HG03457 (cell line): ENCODE results near the gene ACAD9.
"Not testable (repeated sequence)": the region's sequence is repeated elsewhere in the genome, so short reads cannot be mapped to it uniquely, and the experiment has no call there.

Source experiments
- ATAC-seq: cut with Tn5 transposase; IDR thresholded peaks from one replicate; pipeline ENCODE4 v1.9.1; 2021; ENCODE audit warnings: moderate number of reproducible peaks; ENCODE audit not compliant: unreplicated experiment

The ACAD9 gene

GRCh38 chr3:128859630-128860029 lies 19.8 kb upstream of the ACAD9 start:
- no peak for ATAC-seq

DNA sequence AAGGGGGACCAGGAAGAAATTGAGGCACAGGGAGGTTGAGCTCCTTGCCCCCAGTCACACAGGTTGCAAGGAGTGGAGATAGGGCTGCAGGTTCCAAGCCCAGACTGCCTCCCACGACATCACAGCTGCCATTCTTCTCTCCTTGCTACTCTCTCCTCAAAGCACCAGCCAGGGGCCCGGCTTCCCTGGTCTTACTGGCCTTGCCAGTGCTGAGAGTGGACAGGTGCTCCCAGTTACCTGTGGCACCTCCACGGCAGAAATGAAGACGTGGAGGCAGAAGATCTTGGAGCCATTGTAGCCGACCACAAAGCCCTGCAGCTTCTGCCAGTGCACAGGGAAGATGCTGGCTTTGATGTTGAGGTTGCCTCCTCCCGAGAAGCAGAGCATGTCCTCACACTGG lies 17.9 kb upstream of the ACAD9 start:
- ATAC-seq, result no peak

- no peak for ATAC-seq
These were observed 15.9 kb upstream of the ACAD9 start for GRCh38 chr3:128863560-128863959.

DNA sequence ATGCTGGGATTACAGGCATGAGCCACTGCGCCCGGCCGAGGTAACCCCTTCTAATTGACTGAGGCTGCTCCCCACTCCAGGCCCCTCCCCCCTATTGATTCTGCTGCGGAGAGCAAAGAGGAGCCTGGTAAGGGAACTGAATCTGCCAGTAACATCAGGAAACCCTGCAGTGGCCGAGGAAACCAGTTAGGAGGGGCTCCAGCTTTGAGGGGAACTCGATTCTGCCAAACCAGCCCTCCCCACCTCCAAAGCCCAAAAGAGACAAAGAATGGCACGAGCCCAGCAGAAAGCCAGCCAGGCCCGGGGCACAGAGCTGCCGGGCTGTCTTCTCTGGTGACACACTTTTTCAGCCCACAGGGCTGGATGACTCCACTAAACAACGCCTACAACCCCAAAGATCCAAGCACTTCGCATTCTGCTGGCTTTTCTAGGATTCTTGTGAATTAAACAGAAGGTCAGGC lies 15.0 kb upstream of the ACAD9 start:
- no peak for ATAC-seq

- not testable (repeated sequence) for ATAC-seq
These were observed 14.3 kb upstream of the ACAD9 start for GRCh38 chr3:128864849-128865804.

DNA sequence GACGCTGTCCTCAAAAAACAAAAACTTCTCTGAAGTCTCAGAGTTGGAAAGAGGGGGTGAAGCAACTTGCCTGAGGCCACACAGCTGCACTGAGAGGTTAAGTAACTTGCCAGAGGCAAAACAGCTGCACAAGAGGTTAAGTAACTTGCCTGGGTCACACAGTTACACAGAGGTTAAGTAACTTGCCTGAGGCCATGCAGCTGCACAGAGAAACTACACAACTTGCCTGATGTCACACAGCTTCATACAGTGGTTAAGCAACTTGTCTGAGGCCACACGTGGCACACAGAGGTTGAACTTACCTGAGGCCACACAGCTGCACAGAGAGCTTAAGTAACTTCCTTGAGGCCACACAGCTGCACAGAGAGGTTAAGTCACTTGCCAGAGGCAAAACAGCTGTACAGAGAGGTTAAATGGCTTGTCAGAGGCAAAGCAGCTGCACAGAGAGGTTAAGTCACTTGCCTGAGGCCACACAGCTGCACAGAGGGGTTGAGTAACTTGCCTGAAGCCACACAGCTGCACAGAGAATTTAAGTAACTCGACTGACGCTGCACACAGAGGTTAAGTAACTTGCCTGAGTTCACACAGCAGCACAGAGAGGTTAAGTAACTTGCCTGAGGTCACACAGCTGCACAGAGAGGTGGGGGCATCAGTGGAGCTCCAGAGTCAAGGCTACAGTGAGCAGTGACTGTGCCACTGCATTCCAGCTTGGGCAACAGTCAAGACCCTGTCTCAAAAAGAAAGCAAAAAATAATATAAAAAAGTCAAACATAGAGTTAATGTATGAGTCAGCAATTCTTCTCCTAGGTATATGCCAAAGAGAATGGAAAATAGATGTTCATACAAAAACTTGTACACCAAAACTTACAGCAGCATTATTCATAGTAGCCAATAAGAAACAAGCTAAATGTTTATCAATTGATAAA lies 12.0 kb upstream of the ACAD9 start:
- no peak for ATAC-seq

DNA sequence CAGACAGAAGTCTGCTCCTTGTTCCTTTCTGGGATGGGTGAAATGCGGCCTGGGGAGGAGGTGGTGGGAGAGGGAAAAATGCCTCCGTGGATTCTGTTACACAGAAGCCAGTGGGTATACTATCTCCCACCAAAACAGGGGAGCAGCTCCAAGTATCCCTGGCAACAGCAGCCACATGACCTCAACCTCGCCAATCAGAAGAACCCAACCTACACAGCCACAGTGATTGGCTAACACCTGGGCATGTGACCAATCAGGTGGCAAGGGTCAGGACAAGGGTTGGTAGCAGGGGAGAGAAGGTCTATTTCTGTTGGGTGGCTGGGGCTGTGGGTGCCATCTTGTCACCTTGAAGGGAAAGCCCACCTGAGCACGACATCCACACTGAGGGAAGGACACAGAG lies 9.1 kb upstream of the ACAD9 start:
- ATAC-seq, result no peak

DNA sequence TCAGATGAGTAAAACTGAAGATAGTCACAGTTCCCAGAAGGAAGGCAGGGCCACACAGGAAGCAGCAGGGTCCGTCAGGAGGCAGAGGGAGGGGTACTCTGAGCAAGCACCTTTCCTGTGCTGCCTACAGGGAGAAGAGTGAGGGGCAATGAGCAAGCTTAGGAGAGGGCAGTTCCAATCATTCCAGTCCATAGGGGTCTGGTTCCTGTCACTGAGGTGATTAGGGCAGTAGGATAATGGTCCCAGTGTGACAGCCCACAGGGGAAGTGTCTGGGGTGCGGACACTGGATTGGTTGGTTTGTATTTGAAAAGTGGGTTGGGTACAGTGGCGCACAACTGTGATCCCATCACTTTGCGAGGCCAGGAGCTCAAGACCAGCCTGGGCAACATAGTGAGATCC lies 7.1 kb upstream of the ACAD9 start:
- ATAC-seq, result no peak

GRCh38 chr3:128872744-128873143 lies 6.7 kb upstream of the ACAD9 start:
- no peak for ATAC-seq

DNA sequence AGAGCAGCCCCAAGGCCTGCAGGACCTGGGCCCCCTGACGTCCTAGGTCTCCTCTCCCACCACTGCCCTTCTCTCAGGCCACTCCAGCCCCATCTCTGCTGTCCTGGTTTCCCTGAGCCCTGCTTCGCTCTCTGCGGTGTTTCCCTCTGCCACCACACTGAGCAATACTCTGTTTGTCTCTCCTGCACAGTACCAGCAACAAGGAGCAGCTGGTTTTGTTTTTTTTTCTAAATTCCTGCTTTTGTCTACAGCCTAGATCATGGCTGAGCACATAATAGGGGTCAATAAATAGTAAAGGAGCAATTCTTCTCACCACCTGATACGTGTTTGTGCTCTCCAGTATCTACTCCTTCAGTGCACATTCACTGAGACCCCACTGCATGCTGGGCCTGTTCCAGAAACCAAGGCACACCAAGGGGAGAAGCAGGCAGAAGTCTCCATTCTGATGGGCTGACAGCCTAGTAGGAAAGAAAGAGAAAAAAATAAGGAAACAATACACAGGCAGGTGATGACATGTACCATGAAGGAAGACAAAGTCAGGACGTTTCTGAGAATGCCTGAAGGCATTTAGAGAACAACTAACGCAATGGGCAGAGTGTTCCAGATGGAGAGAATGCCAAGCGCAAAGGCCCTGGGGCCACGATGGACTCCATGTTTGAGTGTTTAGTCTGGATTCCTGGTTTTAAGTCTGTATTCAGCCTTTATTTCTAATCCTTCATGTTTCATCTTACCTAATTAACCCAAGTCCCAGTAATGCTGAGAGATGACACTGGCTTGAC lies 6.0 kb upstream of the ACAD9 start:
- ATAC-seq, result no peak

DNA sequence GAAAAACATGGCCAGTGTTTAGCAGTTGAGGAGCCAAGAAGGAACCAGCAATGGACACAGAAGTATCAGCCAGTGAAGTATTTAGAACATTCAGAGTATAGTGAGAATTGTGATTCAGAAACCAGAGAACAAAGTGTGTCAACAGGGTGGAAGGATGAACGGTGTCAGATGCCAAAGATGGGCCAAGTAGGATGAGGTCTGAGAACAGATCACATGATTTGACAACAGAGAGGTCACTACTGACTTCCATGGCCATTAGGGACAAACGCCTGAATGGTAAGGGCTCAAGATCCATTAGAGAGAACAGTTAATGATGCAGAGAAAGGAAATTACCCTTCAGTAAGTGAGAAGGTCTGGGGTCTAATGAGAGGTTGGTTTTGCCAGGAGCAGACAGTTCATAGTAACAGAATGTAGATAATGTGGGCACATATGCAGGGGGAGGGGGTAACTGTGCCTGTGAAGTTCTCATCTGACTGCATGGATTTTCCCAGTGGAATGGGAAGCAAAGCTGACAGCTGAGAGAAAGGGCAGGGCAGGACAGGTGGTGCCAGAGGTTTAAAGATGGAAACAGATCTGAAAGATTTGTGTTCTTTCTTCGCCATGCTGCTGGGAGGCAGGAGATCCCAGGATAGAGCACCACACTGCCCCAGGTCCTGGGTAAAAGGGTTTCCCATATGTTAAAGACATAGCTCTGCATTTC lies 4.8 kb upstream of the ACAD9 start:
- ATAC-seq, result no peak

- no peak for ATAC-seq
These were observed 3.8 kb upstream of the ACAD9 start for GRCh38 chr3:128875556-128876120.

DNA sequence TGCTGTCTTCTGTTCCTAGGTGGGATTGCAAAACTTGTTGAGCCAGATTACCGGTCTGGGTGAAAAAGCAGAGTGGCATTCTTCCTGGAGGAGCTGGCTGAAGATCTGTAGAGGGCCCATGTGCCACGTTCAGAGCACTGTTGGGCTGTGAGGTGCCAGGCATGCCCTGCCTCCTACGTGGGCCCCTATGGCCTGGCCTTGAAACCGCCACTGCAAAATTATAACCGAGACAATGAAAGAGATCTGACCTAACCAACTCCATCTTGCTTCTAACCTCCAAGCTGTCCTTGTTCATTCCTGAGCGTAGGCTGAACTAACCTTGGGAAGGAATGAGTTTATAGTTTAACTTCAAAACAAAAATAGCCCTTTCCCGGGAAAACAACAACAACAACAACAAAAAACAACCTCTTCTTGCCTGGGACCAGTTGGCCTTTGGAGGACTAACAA lies 1.4 kb upstream of the ACAD9 start:
- ATAC-seq, result no peak

- peak; percentile 7 for ATAC-seq
These were observed 780 bp upstream of the ACAD9 start for GRCh38 chr3:128878556-128879124.

DNA sequence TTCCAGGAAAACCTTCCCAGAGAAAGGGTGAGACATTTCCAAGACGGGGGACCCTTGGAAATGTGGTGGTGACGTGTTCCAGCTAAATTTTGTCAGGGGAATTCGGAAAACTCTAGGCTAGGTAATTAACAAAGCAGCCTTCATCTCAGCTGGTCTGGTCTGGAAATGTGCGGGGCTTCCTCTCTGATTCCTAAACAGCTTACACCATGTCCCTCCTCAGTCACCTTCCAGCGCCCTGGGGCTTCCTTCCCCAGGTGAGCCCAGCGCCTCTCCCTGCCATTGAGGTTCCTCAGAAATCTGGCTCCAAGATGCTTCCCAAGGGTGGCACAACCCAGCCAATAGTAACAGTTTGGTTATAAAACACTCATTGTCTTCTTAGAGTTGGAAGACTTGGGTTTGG lies 571 bp downstream of the ACAD9 start:
- no peak for ATAC-seq

- not testable (repeated sequence) for ATAC-seq
These were observed 1.0 kb downstream of the ACAD9 start for GRCh38 chr3:128880455-128880854.

GRCh38 chr3:128881576-128881975 lies 2.2 kb downstream of the ACAD9 start:
- no peak for ATAC-seq

- no peak for ATAC-seq
These were observed 3.3 kb downstream of the ACAD9 start for GRCh38 chr3:128882719-128883118.

- no peak for ATAC-seq
These were observed 5.6 kb downstream of the ACAD9 start for GRCh38 chr3:128884992-128885391.
